Esophagus (tissue), 2 donors: ENCODE results near the gene PVR. TPM values are rescaled to one million over a fixed set of nuclear protein-coding genes. Genes with fewer than 3 reads are reported as not detected.
"Not testable (repeated sequence)": the region's sequence is repeated elsewhere in the genome, so short reads cannot be mapped to it uniquely, and the experiment has no call there.

ENCODE experiments used
- H3K27ac ChIP-seq, 2 donors: one replicate each; pipeline ENCODE4 v1.5.1; 2013; ENCODE audit warnings: low read depth in 2 of 2, mild to moderate bottlenecking in 2 of 2, inconsistent platforms in 1 of 2, low read length in 1 of 2, moderate library complexity in 1 of 2
- H3K27me3 ChIP-seq, 2 donors: one replicate each; pipeline ENCODE4 v1.6.1; 2013; ENCODE audit warnings: low read length in 2 of 2, control low read depth in 1 of 2, mild to moderate bottlenecking in 1 of 2; ENCODE audit not compliant: insufficient read depth in 2 of 2, control insufficient read depth in 1 of 2
- H3K36me3 ChIP-seq, 2 donors: one replicate each; pipeline ENCODE4 v1.6.1; 2013; ENCODE audit warnings: low read length in 1 of 2; ENCODE audit not compliant: control insufficient read depth in 2 of 2, insufficient read depth in 2 of 2
- H3K4me1 ChIP-seq, 2 donors: one replicate each; pipeline ENCODE4 v1.6.1; 2013; ENCODE audit warnings: low read length in 1 of 2; ENCODE audit not compliant: control insufficient read depth in 2 of 2, insufficient read depth in 2 of 2
- H3K4me3 ChIP-seq, 2 donors: one replicate each; pipeline ENCODE4 v1.5.1; 2013; ENCODE audit warnings: low read length in 2 of 2, mild to moderate bottlenecking in 2 of 2, low read depth in 1 of 2, moderate library complexity in 1 of 2
- H3K9me3 ChIP-seq, 2 donors: one replicate each; pipeline ENCODE4 v1.6.1; 2013; ENCODE audit warnings: mild to moderate bottlenecking in 2 of 2, low read depth in 1 of 2, low read length in 1 of 2, moderate library complexity in 1 of 2; ENCODE audit not compliant: control insufficient read depth in 2 of 2, insufficient read depth in 1 of 2
- WGBS, 2 donors: extraction: QIAGEN DNeasy Blood & Tissue Kit; methylation state at CpG; one replicate each; pipeline ENCODE4 v1.1.7; 2013; 5-methylcytosine and 5-hydroxymethylcytosine counted together
- polyA plus RNA-seq, 2 donors: library from polyadenylated mRNA; stranded (reverse); fragments of 200-250 nt; gene quantifications; one replicate each; pipeline ENCODE4 v1.2.3, GENCODE V29; 2013
- donor health status: healthy with polysubstance abuse.
- donor health status: Bipolar disorder and iron deficiency.

Gene PVR
- polyA plus RNA-seq, 2 donors, result 9.5 to 10.2 TPM

GRCh38 chr19:44605547-44605946 lies 38.2 kb upstream of the PVR start:
- Histone ChIP-seq H3K27me3 (no peaks in the 10 kb centered on the region), H3K27ac (no peak overlapping the region), H3K9me3 (no peaks in the 10 kb centered on the region), H3K4me3 (no peak overlapping the region), H3K4me1 (no peaks in the 10 kb centered on the region), H3K36me3 (no peaks in the 10 kb centered on the region)
- WGBS, 2 donors, result 51 to 55% methylated on average over 1 of the region's 1 CpG

GRCh38 chr19:44607049-44607448 lies 36.7 kb upstream of the PVR start:
- WGBS, 2 donors, result 34 to 45% methylated on average over 2 of the region's 2 CpGs
- H3K36me3 ChIP-seq, result no peaks in the 10 kb centered on the region
- H3K27me3 ChIP-seq, result no peaks in the 10 kb centered on the region
- no peak overlapping the region for H3K27ac ChIP-seq
- no peaks in the 10 kb centered on the region for H3K4me1 ChIP-seq
- no peak overlapping the region for H3K4me3 ChIP-seq
- no peaks in the 10 kb centered on the region for H3K9me3 ChIP-seq

- no peak overlapping the region for H3K4me3 ChIP-seq
- no peaks in the 10 kb centered on the region for H3K27me3 ChIP-seq
- H3K36me3 ChIP-seq, result no peaks in the 10 kb centered on the region
- H3K9me3 ChIP-seq, result no peaks in the 10 kb centered on the region
- H3K27ac ChIP-seq, result no peak overlapping the region
- no peaks in the 10 kb centered on the region for H3K4me1 ChIP-seq
- 60 to 67% methylated on average over 3 of the region's 3 CpGs for WGBS, 2 donors
Observed at GRCh38 chr19:44607917-44608316, 35.8 kb upstream of the PVR start.

- H3K4me3 ChIP-seq, result no peak overlapping the region
- H3K9me3 ChIP-seq, result no peaks in the 10 kb centered on the region
- H3K4me1 ChIP-seq, result no peaks in the 10 kb centered on the region
- no peaks in the 10 kb centered on the region for H3K27me3 ChIP-seq
- H3K36me3 ChIP-seq, result no peaks in the 10 kb centered on the region
- H3K27ac ChIP-seq, result no peak overlapping the region
- 33 to 38% methylated on average over 7 of the region's 7 CpGs for WGBS, 2 donors
Observed at GRCh38 chr19:44608391-44608821, 35.3 kb upstream of the PVR start.

- Histone ChIP-seq H3K4me1 (no peaks in the 10 kb centered on the region), H3K27me3 (no peaks in the 10 kb centered on the region)
- 82 to 86% methylated on average over 5 of the region's 5 CpGs for WGBS, 2 donors
Observed at GRCh38 chr19:44609219-44609618, 34.5 kb upstream of the PVR start.

GRCh38 chr19:44610497-44610896 lies 33.2 kb upstream of the PVR start:
- H3K4me1 ChIP-seq, H3K27me3 ChIP-seq, H3K27ac ChIP-seq, H3K9me3 ChIP-seq, H3K36me3 ChIP-seq, H3K4me3 ChIP-seq: not testable (repeated sequence)
- WGBS, 2 donors, result 46 to 82% methylated on average over 5 of the region's 5 CpGs

More at GRCh38 chr19:44609219-44609618, 34.5 kb upstream of the PVR start:
- Histone ChIP-seq H3K4me3 (no peak overlapping the region), H3K9me3 (no peaks in the 10 kb centered on the region), H3K36me3 (no peaks in the 10 kb centered on the region), H3K27ac (no peak overlapping the region)

GRCh38 chr19:44611812-44612295 lies 31.9 kb upstream of the PVR start:
- Histone ChIP-seq H3K4me3 (no peak overlapping the region), H3K27me3 (no peaks in the 10 kb centered on the region), H3K4me1 (no peaks in the 10 kb centered on the region), H3K36me3 (no peaks in the 10 kb centered on the region), H3K9me3 (no peaks in the 10 kb centered on the region), H3K27ac (no peak overlapping the region)
- WGBS, 2 donors, result 80 to 89% methylated on average over 2 of the region's 2 CpGs

GRCh38 chr19:44613295-44614178 lies 30.2 kb upstream of the PVR start, which contains the start of gene IGSF23:
IGSF23 (plus strand) TSS chr19:44613563; CDS start chr19:44613646, 83 bp downstream.
- no peaks in the 10 kb centered on the region for H3K36me3 ChIP-seq
- H3K4me3 ChIP-seq, result no peak within 1 kb of the TSS
- no peaks in the 10 kb centered on the region for H3K27me3 ChIP-seq
- H3K4me1 ChIP-seq, result no peaks in the 10 kb centered on the region
- H3K9me3 ChIP-seq, result no peaks in the 10 kb centered on the region
- WGBS, 2 donors, result 75 to 85% methylated on average over 25 of the region's 25 CpGs
- H3K27ac ChIP-seq, result no peak within 1 kb of the TSS

GRCh38 chr19:44614313-44614712 lies 29.4 kb upstream of the PVR start:
- Histone ChIP-seq H3K4me3 (no peak overlapping the region), H3K4me1 (no peaks in the 10 kb centered on the region)
- 94 to 95% methylated on average over 10 of the region's 10 CpGs for WGBS, 2 donors

GRCh38 chr19:44615863-44616247 lies 27.9 kb upstream of the PVR start:
- WGBS, 2 donors, result 35 to 54% methylated on average over 5 of the region's 5 CpGs
- H3K27me3 ChIP-seq, result no peaks in the 10 kb centered on the region
- no peaks in the 10 kb centered on the region for H3K9me3 ChIP-seq
- H3K4me3 ChIP-seq, result no peak overlapping the region
- no peak overlapping the region for H3K27ac ChIP-seq
- H3K4me1 ChIP-seq, result no peaks in the 10 kb centered on the region
- no peaks in the 10 kb centered on the region for H3K36me3 ChIP-seq

More at GRCh38 chr19:44614313-44614712, 29.4 kb upstream of the PVR start:
- H3K27me3 ChIP-seq, result no peaks in the 10 kb centered on the region
- H3K36me3 ChIP-seq, result no peaks in the 10 kb centered on the region
- H3K27ac ChIP-seq, result no peak overlapping the region
- no peaks in the 10 kb centered on the region for H3K9me3 ChIP-seq
